Mucosa of stomach (tissue), 1 donor: Measurements from ENCODE around the gene DOK3.
"Not testable (repeated sequence)": the region's sequence is repeated elsewhere in the genome, so short reads cannot be mapped to it uniquely, and the experiment has no call there.

Experiments used
- H3K27me3 ChIP-seq: one replicate; pipeline ENCODE4 v1.7.0; 2013; ENCODE audit warnings: mild to moderate bottlenecking, low read length; ENCODE audit not compliant: control insufficient read depth, insufficient read depth
- H3K36me3 ChIP-seq: one replicate; pipeline ENCODE4 v1.7.0; 2013; ENCODE audit warnings: low read length; ENCODE audit not compliant: control insufficient read depth, insufficient read depth
- H3K4me1 ChIP-seq: one replicate; pipeline ENCODE4 v1.7.0; 2013; ENCODE audit warnings: mild to moderate bottlenecking, low read length; ENCODE audit not compliant: control insufficient read depth, insufficient read depth
- H3K4me3 ChIP-seq: one replicate; pipeline ENCODE4 v1.7.0; 2013; ENCODE audit warnings: low read length
- H3K9ac ChIP-seq: one replicate; pipeline ENCODE4 v1.7.0; 2013; ENCODE audit warnings: mild to moderate bottlenecking, low read length, moderate library complexity
- H3K9me3 ChIP-seq: one replicate; pipeline ENCODE4 v1.7.0; 2013; ENCODE audit warnings: mild to moderate bottlenecking, low read length, moderate library complexity; ENCODE audit not compliant: control insufficient read depth
- donor health status: Pancreatic carcinoma.

DOK3 gene

GRCh38 chr5:177546258-177546741, 36.7 kb upstream of the DOK3 start:
- Histone ChIP-seq H3K36me3 (no peaks in the 10 kb centered on the region), H3K9ac (no peak overlapping the region), H3K27me3 (no peaks in the 10 kb centered on the region), H3K9me3 (no peaks in the 10 kb centered on the region), H3K4me1 (no peaks in the 10 kb centered on the region), H3K4me3 (no peak overlapping the region)

GRCh38 chr5:177545487-177546257, 36.0 kb upstream of the DOK3 start:
- Histone ChIP-seq H3K27me3 (no peaks in the 10 kb centered on the region), H3K9me3 (no peaks in the 10 kb centered on the region), H3K4me1 (no peaks in the 10 kb centered on the region), H3K36me3 (no peaks in the 10 kb centered on the region), H3K9ac (no peak overlapping the region), H3K4me3 (no peak overlapping the region)

GRCh38 chr5:177542816-177543465, 33.3 kb upstream of the DOK3 start:
- no peak overlapping the region for H3K9ac ChIP-seq
- no peaks in the 10 kb centered on the region for H3K27me3 ChIP-seq
- H3K9me3 ChIP-seq, result no peaks in the 10 kb centered on the region
- no peak overlapping the region for H3K4me3 ChIP-seq
- no peaks in the 10 kb centered on the region for H3K4me1 ChIP-seq
- H3K36me3 ChIP-seq, result peaks cover 2% of the 10 kb centered on the region

- no peaks in the 10 kb centered on the region for H3K27me3 ChIP-seq
- H3K9me3 ChIP-seq, result no peaks in the 10 kb centered on the region
- H3K36me3 ChIP-seq, result peaks cover 9% of the 10 kb centered on the region
- H3K4me1 ChIP-seq, result no peaks in the 10 kb centered on the region
- H3K9ac ChIP-seq, result no peak overlapping the region
- no peak overlapping the region for H3K4me3 ChIP-seq
These were observed 30.8 kb upstream of the DOK3 start for GRCh38 chr5:177540438-177540837.

GRCh38 chr5:177539411-177539810, 29.8 kb upstream of the DOK3 start:
- no peak overlapping the region for H3K4me3 ChIP-seq
- no peaks in the 10 kb centered on the region for H3K4me1 ChIP-seq
- no peak overlapping the region for H3K9ac ChIP-seq
- H3K27me3 ChIP-seq, result no peaks in the 10 kb centered on the region
- H3K9me3 ChIP-seq, result no peaks in the 10 kb centered on the region
- H3K36me3 ChIP-seq, result peaks cover 9% of the 10 kb centered on the region

- Histone ChIP-seq H3K4me1 (no peaks in the 10 kb centered on the region), H3K9ac (no peak overlapping the region), H3K9me3 (no peaks in the 10 kb centered on the region), H3K27me3 (no peaks in the 10 kb centered on the region), H3K4me3 (no peak overlapping the region), H3K36me3 (peaks cover 9% of the 10 kb centered on the region)
These were observed 29.2 kb upstream of the DOK3 start for GRCh38 chr5:177538876-177539275.

GRCh38 chr5:177537389-177538361, 28.0 kb upstream of the DOK3 start:
- no peak overlapping the region for H3K4me3 ChIP-seq
- no peaks in the 10 kb centered on the region for H3K27me3 ChIP-seq
- H3K4me1 ChIP-seq, result no peaks in the 10 kb centered on the region
- H3K36me3 ChIP-seq, result peaks cover 9% of the 10 kb centered on the region
- no peaks in the 10 kb centered on the region for H3K9me3 ChIP-seq
- H3K9ac ChIP-seq, result no peak overlapping the region

- no peak overlapping the region for H3K9ac ChIP-seq
- H3K4me1 ChIP-seq, result no peaks in the 10 kb centered on the region
- H3K4me3 ChIP-seq, result no peak overlapping the region
- no peaks in the 10 kb centered on the region for H3K27me3 ChIP-seq
- peaks cover 16% of the 10 kb centered on the region for H3K36me3 ChIP-seq
- H3K9me3 ChIP-seq, result no peaks in the 10 kb centered on the region
These were observed 26.8 kb upstream of the DOK3 start for GRCh38 chr5:177536386-177536785.

GRCh38 chr5:177535125-177535524, 25.5 kb upstream of the DOK3 start:
- Histone ChIP-seq H3K9ac (no peak overlapping the region), H3K36me3 (peaks cover 25% of the 10 kb centered on the region), H3K27me3 (no peaks in the 10 kb centered on the region), H3K4me3 (no peak overlapping the region), H3K9me3 (no peaks in the 10 kb centered on the region), H3K4me1 (no peaks in the 10 kb centered on the region)

GRCh38 chr5:177534433-177534832, 24.8 kb upstream of the DOK3 start:
- H3K4me1 ChIP-seq, H3K9ac ChIP-seq: not testable (repeated sequence)
- H3K36me3 ChIP-seq, result peaks cover 25% of the 10 kb centered on the region

GRCh38 chr5:177531209-177531940, 21.7 kb upstream of the DOK3 start:
- peaks cover 16% of the 10 kb centered on the region for H3K36me3 ChIP-seq
- H3K9me3 ChIP-seq, result no peaks in the 10 kb centered on the region
- H3K9ac ChIP-seq, result no peak overlapping the region
- H3K4me1 ChIP-seq, result no peaks in the 10 kb centered on the region
- H3K4me3 ChIP-seq, result no peak overlapping the region
- H3K27me3 ChIP-seq, result no peaks in the 10 kb centered on the region

More at GRCh38 chr5:177534433-177534832, 24.8 kb upstream of the DOK3 start:
- H3K27me3 ChIP-seq, H3K9me3 ChIP-seq, H3K4me3 ChIP-seq: not testable (repeated sequence)
